ENCODE measurements around the gene UBR3.

GRCh38 chr2:169822036-169822435, 5.2 kb upstream of the UBR3 start:
- TF ChIP-seq POLR2A (IDR thresholded peaks at IDR 0.05; ENCODE audit: low read depth, low read length) = no peak
- TF ChIP-seq POLR2AphosphoS5 (IDR thresholded peaks at IDR 0.05; ENCODE audit: low read depth, low read length) = no peak

Data from GM12891 (cell line).